ENCODE results near the gene EML6. TPM values are rescaled to one million over a fixed set of nuclear protein-coding genes. Genes with fewer than 3 reads are reported as not detected.
A peak's percentile ranks its signal among the peaks of the same experiment; 100 is the strongest.

The EML6 gene
- total and polyA plus RNA-seq, 2 of the 13 experiments (the other 11 are each of a cell fraction or from before 2014, with no cell fraction given) = 17.2 to 32.4 TPM

DNA sequence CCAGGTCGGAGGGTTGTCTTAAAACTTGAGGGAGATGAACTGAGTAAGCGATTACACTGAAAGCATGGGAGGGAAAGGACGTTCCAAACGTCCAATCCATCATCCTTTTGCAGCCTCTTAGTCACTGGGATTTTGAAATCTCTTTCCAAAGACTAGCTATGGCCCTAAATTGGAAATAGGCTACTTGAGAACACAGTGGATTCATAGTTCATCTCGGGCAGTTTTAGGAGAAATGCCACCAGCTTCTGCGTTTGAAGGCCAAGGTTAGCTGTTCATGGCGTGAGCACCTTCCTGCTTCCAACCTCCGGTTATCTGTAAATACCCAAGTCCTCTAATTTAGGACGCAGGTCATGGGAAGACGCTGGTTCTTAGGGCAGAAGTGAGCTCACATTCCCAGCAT, 821 bp upstream of the EML6 start (continued):
- TF ChIP-seq NCOR1 (IDR thresholded peaks at IDR 0.05; ENCODE audit: borderline replicate concordance, low read length) (no peak), KAT7 (CRISPR knock-in tag; IDR thresholded peaks at IDR 0.05; ENCODE audit: borderline replicate concordance) (no peak; the same call in 1 of the 2 replicates), PPARG (CRISPR knock-in tag; conservative IDR thresholded peaks at IDR 0.05) (0 out of 2 replicates have a peak, but pooled peaks have one; percentile 43), AKAP8 (CRISPR knock-in tag; IDR thresholded peaks at IDR 0.05) (0 out of 2 replicates have a peak, but pooled peaks have one; percentile 11), FOXO1 (CRISPR knock-in tag; IDR thresholded peaks at IDR 0.05) (no peak), CENPX (CRISPR knock-in tag; IDR thresholded peaks at IDR 0.05) (no peak), ESRRA (CRISPR knock-in tag; IDR thresholded peaks at IDR 0.05; ENCODE audit: low read depth) (no peak)
- TF ChIP-seq, protein P1, sequence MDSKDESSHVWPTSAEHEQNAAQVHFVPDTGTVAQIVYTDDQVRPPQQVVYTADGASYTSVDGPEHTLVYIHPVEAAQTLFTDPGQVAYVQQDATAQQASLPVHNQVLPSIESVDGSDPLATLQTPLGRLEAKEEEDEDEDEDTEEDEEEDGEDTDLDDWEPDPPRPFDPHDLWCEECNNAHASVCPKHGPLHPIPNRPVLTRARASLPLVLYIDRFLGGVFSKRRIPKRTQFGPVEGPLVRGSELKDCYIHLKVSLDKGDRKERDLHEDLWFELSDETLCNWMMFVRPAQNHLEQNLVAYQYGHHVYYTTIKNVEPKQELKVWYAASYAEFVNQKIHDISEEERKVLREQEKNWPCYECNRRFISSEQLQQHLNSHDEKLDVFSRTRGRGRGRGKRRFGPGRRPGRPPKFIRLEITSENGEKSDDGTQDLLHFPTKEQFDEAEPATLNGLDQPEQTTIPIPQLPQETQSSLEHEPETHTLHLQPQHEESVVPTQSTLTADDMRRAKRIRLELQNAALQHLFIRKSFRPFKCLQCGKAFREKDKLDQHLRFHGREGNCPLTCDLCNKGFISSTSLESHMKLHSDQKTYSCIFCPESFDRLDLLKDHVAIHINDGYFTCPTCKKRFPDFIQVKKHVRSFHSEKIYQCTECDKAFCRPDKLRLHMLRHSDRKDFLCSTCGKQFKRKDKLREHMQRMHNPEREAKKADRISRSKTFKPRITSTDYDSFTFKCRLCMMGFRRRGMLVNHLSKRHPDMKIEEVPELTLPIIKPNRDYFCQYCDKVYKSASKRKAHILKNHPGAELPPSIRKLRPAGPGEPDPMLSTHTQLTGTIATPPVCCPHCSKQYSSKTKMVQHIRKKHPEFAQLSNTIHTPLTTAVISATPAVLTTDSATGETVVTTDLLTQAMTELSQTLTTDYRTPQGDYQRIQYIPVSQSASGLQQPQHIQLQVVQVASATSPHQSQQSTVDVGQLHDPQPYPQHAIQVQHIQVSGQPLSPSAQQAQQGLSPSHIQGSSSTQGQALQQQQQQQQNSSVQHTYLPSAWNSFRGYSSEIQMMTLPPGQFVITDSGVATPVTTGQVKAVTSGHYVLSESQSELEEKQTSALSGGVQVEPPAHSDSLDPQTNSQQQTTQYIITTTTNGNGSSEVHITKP (CRISPR knock-in tag; IDR thresholded peaks at IDR 0.05; ENCODE audit: low read depth) = no peak

DNA sequence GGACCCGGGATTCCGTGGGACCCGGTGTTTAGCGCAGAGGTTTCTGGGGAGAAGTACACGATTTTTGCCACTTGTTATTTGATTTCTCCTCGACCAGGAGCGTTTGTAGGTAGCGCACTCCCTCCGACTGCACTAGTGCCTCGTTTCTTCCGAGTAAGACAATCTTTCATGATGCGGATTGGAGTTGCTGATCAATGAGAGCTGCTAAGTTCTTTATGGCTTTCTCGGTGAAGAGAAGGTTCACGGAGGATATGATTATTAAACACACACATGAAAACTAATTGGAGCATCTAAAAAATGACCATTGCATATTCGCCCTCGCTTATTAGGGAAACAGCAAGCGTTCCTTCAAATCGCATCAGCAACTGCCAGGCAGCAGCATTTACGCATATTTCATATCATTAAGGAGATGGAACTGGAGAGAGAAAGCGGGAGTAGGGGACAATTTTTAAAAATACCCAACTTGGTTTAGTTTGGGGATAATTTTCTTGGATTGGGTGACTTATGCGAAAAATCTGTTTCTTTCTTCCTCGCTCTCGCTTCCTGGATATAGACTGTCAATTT, 616 bp downstream of the EML6 start:
- H4K20me1 ChIP-seq (ENCODE audit: insufficient read depth, low read length) = no peaks in the 10 kb centered on the region; the same call in 1 of the 2 replicates
- 1% methylated on average over 23 of the region's 23 CpGs for WGBS (ENCODE audit: low lambda C conversion rate)
- H3K9ac ChIP-seq (ENCODE audit: insufficient read depth, low read depth, low read length) = peak overlapping the region; percentile 78
- peak overlapping the region; percentile 55 for H3K27ac ChIP-seq (ENCODE audit: extremely low read length, insufficient read depth, low read length)
- ATAC-seq = peak; percentile 11
- peaks cover 50% of the 10 kb centered on the region for H3K4me1 ChIP-seq (ENCODE audit: insufficient read depth, low read length)
- H3K9me3 ChIP-seq (ENCODE audit: low read length) = no peaks in the 10 kb centered on the region
- H3K4me3 ChIP-seq (replicated peaks in 1 of 3; ENCODE audit: insufficient read depth in 1 of 3, low read depth in 2 of 3, low read length in 3 of 3) = peak overlapping the region; percentile 77 to 85 (median 84)
- H2AFZ ChIP-seq (ENCODE audit: low read length) = peak overlapping the region; percentile 92
- ChIA-PET CTCF (ENCODE audit: low intra/inter-chr PET ratio, low total read pairs) (no interaction called here), POLR2A (interaction anchor here (0.6 to 1.6 kb wide), 2 partner anchors 232 to 753 kb away, joined by 3 to 4 read pairs; partner anchors contain the start of gene PSME4)
- H3K4me2 ChIP-seq (ENCODE audit: low read depth, low read length) = peak overlapping the region; percentile 100
- BruUV-seq (replicated peaks) = TSS peak; percentile 42
- intact Hi-C loops (cut with micrococcal nuclease; ENCODE audit: unreplicated experiment) (no loop called here), in situ Hi-C loops (cut with HindIII; ENCODE audit: extremely low pct_ligation_motif_present, low pct_unique_long_range_greater_than_20kb) (no loop called here)
- FAIRE-seq = no peak
- no peaks in the 10 kb centered on the region for H3K36me3 ChIP-seq (replicated peaks in 1 of 2; ENCODE audit: control insufficient read depth in 1 of 2, insufficient read depth in 2 of 2, low read length in 2 of 2)
- no peak for DNase-seq (ENCODE audit: low spot score)
- no peaks in the 10 kb centered on the region; a peak in 1 of 5 replicates for H3K27me3 ChIP-seq (ENCODE audit: control insufficient read depth in 1 of 2, insufficient read depth in 2 of 2, low read length in 2 of 2)
- H3K79me2 ChIP-seq (ENCODE audit: insufficient read depth, low read length) = no peaks in the 10 kb centered on the region
- TF ChIP-seq FOXK1 (CRISPR knock-in tag; IDR thresholded peaks at IDR 0.05; ENCODE audit: borderline replicate concordance, low read depth) (no peak), NBN (conservative IDR thresholded peaks at IDR 0.05) (no peak), CENPT (CRISPR knock-in tag; IDR thresholded peaks at IDR 0.05; ENCODE audit: low read depth) (no peak), KLF12 (CRISPR knock-in tag; IDR thresholded peaks at IDR 0.05; ENCODE audit: borderline replicate concordance) (no peak), NCOA1 (CRISPR knock-in tag; IDR thresholded peaks at IDR 0.05) (peak; percentile 71; the same call in 1 of the 2 replicates), MEIS2 (CRISPR knock-in tag; IDR thresholded peaks at IDR 0.05) (no peak)
- TF ChIP-seq, protein P2, sequence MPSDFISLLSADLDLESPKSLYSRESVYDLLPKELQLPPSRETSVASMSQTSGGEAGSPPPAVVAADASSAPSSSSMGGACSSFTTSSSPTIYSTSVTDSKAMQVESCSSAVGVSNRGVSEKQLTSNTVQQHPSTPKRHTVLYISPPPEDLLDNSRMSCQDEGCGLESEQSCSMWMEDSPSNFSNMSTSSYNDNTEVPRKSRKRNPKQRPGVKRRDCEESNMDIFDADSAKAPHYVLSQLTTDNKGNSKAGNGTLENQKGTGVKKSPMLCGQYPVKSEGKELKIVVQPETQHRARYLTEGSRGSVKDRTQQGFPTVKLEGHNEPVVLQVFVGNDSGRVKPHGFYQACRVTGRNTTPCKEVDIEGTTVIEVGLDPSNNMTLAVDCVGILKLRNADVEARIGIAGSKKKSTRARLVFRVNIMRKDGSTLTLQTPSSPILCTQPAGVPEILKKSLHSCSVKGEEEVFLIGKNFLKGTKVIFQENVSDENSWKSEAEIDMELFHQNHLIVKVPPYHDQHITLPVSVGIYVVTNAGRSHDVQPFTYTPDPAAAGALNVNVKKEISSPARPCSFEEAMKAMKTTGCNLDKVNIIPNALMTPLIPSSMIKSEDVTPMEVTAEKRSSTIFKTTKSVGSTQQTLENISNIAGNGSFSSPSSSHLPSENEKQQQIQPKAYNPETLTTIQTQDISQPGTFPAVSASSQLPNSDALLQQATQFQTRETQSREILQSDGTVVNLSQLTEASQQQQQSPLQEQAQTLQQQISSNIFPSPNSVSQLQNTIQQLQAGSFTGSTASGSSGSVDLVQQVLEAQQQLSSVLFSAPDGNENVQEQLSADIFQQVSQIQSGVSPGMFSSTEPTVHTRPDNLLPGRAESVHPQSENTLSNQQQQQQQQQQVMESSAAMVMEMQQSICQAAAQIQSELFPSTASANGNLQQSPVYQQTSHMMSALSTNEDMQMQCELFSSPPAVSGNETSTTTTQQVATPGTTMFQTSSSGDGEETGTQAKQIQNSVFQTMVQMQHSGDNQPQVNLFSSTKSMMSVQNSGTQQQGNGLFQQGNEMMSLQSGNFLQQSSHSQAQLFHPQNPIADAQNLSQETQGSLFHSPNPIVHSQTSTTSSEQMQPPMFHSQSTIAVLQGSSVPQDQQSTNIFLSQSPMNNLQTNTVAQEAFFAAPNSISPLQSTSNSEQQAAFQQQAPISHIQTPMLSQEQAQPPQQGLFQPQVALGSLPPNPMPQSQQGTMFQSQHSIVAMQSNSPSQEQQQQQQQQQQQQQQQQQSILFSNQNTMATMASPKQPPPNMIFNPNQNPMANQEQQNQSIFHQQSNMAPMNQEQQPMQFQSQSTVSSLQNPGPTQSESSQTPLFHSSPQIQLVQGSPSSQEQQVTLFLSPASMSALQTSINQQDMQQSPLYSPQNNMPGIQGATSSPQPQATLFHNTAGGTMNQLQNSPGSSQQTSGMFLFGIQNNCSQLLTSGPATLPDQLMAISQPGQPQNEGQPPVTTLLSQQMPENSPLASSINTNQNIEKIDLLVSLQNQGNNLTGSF (CRISPR knock-in tag; IDR thresholded peaks at IDR 0.05) = no peak
